Upper lobe of right lung (tissue), 1 donor: ENCODE results near the gene DNMT1. TPM values are rescaled to one million over a fixed set of nuclear protein-coding genes. Genes with fewer than 3 reads are reported as not detected.

ENCODE experiments used
- ATAC-seq: fragments of 200-7000 bp; cut with Tn5 transposase; one replicate; pipeline ENCODE4 v1.9.1; 2020; ENCODE audit warnings: mild to moderate bottlenecking, moderate library complexity
- DNase-seq: peaks from one replicate; pipeline ENCODE4 v3.0.0-alpha.2; 2020
- H3K27ac ChIP-seq: fragments of 200-600 bp; one replicate; pipeline ENCODE4 v1.8.0; 2022
- H3K27me3 ChIP-seq: fragments of 200-600 bp; one replicate; pipeline ENCODE4 v1.8.0; 2022; ENCODE audit warnings: mild to moderate bottlenecking
- H3K36me3 ChIP-seq: fragments of 200-600 bp; one replicate; pipeline ENCODE4 v1.8.0; 2022
- H3K4me1 ChIP-seq: fragments of 200-600 bp; one replicate; pipeline ENCODE4 v1.8.0; 2022
- H3K4me3 ChIP-seq: fragments of 200-600 bp; one replicate; pipeline ENCODE4 v1.8.0; 2022; ENCODE audit warnings: mild to moderate bottlenecking
- H3K9me3 ChIP-seq: fragments of 200-600 bp; one replicate; pipeline ENCODE4 v1.8.0; 2022
- CTCF ChIP-seq: fragments of 200-600 bp; IDR thresholded peaks from one replicate; pipeline ENCODE4 v1.8.0; 2022; ENCODE audit warnings: antibody characterized with exemption
- intact Hi-C: fragments of 100-400 bp; cut with DNase I; formaldehyde crosslinking; loops from one replicate; pipeline ENCODE4 v1.11.0; 2022
- microRNA-seq: library from miRNA; unstranded; fragments of <30 nt; microRNA quantifications from one replicate; pipeline ENCODE4 v1.2.0, GENCODE V29; 2020; ENCODE audit warnings: borderline microRNAs expressed
- total RNA-seq: library from RNA; stranded (reverse); fragmentation: NEBNext Ultra II Directional; extraction: Animal tissue kit (Norgen Biotek cat#: 25700); gene quantifications from one replicate; pipeline ENCODE4 v1.2.1, GENCODE V29; 2021
- donor health status: DM: no; HTN: yes; CAD: no; lungs with severe emphysema.

The DNMT1 gene
- total RNA-seq, 1 donor from 2014 or later: 72.1 TPM

GRCh38 chr19:10086591-10087192 lies 108.1 kb downstream of the DNMT1 start:
- ATAC-seq: peak; percentile 12
- Histone ChIP-seq H3K4me1 (no peaks in the 10 kb centered on the region), H3K9me3 (no peaks in the 10 kb centered on the region), H3K27ac (peak overlapping the region; percentile 89), H3K27me3 (no peaks in the 10 kb centered on the region), H3K36me3 (peaks cover 6% of the 10 kb centered on the region), H3K4me3 (peak overlapping the region; percentile 92)
- intact Hi-C loops: no loop called here
- no peak for DNase-seq
- no peak for TF ChIP-seq CTCF

- no peaks in the 10 kb centered on the region for H3K4me1 ChIP-seq
- peaks cover 6% of the 10 kb centered on the region for H3K36me3 ChIP-seq
- H3K4me3 ChIP-seq: peak within 1 kb of the TSS; percentile 92
- intact Hi-C loops: no loop called here
- DNase-seq (peak; percentile 91), ATAC-seq (peak; percentile 96)
- H3K27me3 ChIP-seq: no peaks in the 10 kb centered on the region
- no peak for TF ChIP-seq CTCF
- no peaks in the 10 kb centered on the region for H3K9me3 ChIP-seq
- H3K27ac ChIP-seq: peak within 1 kb of the TSS; percentile 89
Observed at GRCh38 chr19:10085641-10086590, 108.8 kb downstream of the DNMT1 start, which contains the start of gene SHFL. SHFL (plus strand) TSS chr19:10086317; CDS start chr19:10086428, 111 bp downstream.

GRCh38 chr19:10084803-10085202 lies 110.0 kb downstream of the DNMT1 start:
- intact Hi-C loops: no loop called here
- DNase-seq: no peak
- no peak overlapping the region for H3K27ac ChIP-seq
- no peak for ATAC-seq
- H3K36me3 ChIP-seq: peaks cover 6% of the 10 kb centered on the region
- no peaks in the 10 kb centered on the region for H3K4me1 ChIP-seq
- no peak for TF ChIP-seq CTCF
- H3K27me3 ChIP-seq: no peaks in the 10 kb centered on the region
- H3K4me3 ChIP-seq: no peak overlapping the region
- H3K9me3 ChIP-seq: no peaks in the 10 kb centered on the region

- ATAC-seq (no peak), DNase-seq (no peak)
- Histone ChIP-seq H3K36me3 (no peaks in the 10 kb centered on the region), H3K27ac (no peak overlapping the region), H3K27me3 (no peaks in the 10 kb centered on the region), H3K4me1 (no peaks in the 10 kb centered on the region), H3K4me3 (no peak overlapping the region), H3K9me3 (no peaks in the 10 kb centered on the region)
- intact Hi-C loops: no loop called here
- TF ChIP-seq CTCF: no peak
Observed at GRCh38 chr19:10083911-10084310, 110.8 kb downstream of the DNMT1 start.

Small RNAs within 50 kb of the gene (microRNA-seq; reads per million reads assigned to microRNA genes)
- not detected for gene MIR4322

Other genes with a start within 250 kb of the DNMT1 start
- gene COL5A3, start 184.4 kb downstream of the DNMT1 start, total RNA-seq: 9.6 TPM
- not detected for gene RDH8, start 181.5 kb downstream of the DNMT1 start, total RNA-seq
- 52.0 TPM for gene SHFL, start 108.6 kb downstream of the DNMT1 start, total RNA-seq
- 0.23 TPM for gene ANGPTL6, start 92.3 kb downstream of the DNMT1 start, total RNA-seq
- gene PPAN, start 88.6 kb downstream of the DNMT1 start, total RNA-seq: 35.2 TPM
- 13.5 TPM for gene P2RY11, start 83.3 kb downstream of the DNMT1 start, total RNA-seq
- gene EIF3G, start 75.1 kb downstream of the DNMT1 start, total RNA-seq: 175 TPM
- gene S1PR2, start 36.4 kb upstream of the DNMT1 start, total RNA-seq: 21.7 TPM
- 41.5 TPM for gene MRPL4, start 57.3 kb upstream of the DNMT1 start, total RNA-seq
- gene ICAM1, start 76.2 kb upstream of the DNMT1 start, total RNA-seq: 245 TPM
- 11.1 TPM for gene ICAM4, start 92.0 kb upstream of the DNMT1 start, total RNA-seq
- 18.3 TPM for gene ICAM5, start 95.0 kb upstream of the DNMT1 start, total RNA-seq
- gene ZGLP1, start 114.9 kb upstream of the DNMT1 start, total RNA-seq: 3.8 TPM
- gene FDX2, start 121.1 kb upstream of the DNMT1 start, total RNA-seq: 19.2 TPM
- 25.4 TPM for gene RAVER1, start 138.6 kb upstream of the DNMT1 start, total RNA-seq
- 23.8 TPM for gene ICAM3, start 144.7 kb upstream of the DNMT1 start, total RNA-seq
- 140 TPM for gene TYK2, start 185.6 kb upstream of the DNMT1 start, total RNA-seq
- 154 TPM for gene CDC37, start 208.6 kb upstream of the DNMT1 start, total RNA-seq
- gene PDE4A, start 225.6 kb upstream of the DNMT1 start, total RNA-seq: 35.5 TPM